GM19467 (cell line): ENCODE results near the gene ASAP3.

Source experiments
- ATAC-seq: cut with Tn5 transposase; IDR thresholded peaks from one replicate; pipeline ENCODE4 v1.9.1; 2021; ENCODE audit warnings: mild to moderate bottlenecking, moderate library complexity; ENCODE audit not compliant: unreplicated experiment

The ASAP3 gene

DNA sequence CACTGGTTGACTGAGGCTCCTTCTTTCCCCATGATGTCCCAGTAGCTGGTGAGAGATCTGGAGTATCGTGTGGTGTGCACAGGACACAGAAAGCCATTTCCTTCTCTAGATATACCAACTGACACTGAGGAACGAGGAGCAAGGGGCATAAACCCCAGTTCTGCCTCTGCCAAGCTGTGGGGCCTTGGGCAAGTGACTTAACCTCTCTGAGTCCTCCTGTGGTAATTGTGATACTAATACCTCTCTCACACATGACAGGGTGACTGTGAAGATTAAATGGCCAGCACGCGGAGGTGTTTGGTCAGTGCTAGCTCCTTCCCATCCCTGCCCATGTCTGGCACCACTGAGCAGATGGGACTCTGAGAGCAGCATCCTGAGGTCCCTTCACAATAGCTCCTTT lies 33.1 kb downstream of the ASAP3 start:
- no peak for ATAC-seq

DNA sequence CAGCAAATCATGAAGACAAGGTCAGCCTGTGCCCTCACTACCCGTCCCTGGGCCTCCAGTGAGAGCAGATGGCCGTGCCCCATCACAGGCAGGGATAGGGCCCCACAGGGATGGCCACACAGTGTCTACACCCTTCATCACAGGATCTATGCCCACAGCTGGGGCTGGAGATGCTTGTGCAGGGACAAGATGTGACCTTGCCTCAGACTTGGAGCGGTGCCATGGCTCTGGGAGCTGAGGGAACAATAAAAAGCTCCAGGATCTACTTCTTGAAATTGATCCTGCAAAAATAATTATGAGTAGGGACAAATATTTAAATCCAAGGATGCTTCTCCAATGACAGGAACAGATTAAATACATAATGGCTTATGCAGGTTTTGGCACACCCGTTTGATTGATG lies 34.0 kb downstream of the ASAP3 start:
- no peak for ATAC-seq

GRCh38 chr1:23449306-23449705 lies 34.7 kb downstream of the ASAP3 start:
- no peak for ATAC-seq

DNA sequence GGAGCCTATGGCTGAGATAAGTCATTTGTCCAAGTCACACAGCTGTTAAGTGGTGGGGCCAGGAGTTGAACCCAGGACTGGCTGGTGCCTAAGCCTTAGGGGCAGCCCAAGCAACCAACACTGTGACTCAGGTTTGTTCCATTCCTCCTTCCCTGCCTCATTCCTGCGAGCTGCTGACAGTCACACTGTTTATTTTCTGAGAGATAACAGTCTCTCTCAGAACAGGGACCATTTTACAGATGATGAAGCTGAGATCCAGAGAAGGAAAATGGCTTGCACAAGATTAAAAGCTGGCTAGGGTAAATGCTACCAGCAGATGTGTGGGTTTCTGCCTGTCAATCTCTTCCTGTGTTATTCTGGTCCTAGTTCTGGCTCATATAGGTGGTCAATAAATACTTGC lies 35.1 kb downstream of the ASAP3 start:
- no peak for ATAC-seq

GRCh38 chr1:23446661-23447310 lies 37.2 kb downstream of the ASAP3 start:
- no peak for ATAC-seq

DNA sequence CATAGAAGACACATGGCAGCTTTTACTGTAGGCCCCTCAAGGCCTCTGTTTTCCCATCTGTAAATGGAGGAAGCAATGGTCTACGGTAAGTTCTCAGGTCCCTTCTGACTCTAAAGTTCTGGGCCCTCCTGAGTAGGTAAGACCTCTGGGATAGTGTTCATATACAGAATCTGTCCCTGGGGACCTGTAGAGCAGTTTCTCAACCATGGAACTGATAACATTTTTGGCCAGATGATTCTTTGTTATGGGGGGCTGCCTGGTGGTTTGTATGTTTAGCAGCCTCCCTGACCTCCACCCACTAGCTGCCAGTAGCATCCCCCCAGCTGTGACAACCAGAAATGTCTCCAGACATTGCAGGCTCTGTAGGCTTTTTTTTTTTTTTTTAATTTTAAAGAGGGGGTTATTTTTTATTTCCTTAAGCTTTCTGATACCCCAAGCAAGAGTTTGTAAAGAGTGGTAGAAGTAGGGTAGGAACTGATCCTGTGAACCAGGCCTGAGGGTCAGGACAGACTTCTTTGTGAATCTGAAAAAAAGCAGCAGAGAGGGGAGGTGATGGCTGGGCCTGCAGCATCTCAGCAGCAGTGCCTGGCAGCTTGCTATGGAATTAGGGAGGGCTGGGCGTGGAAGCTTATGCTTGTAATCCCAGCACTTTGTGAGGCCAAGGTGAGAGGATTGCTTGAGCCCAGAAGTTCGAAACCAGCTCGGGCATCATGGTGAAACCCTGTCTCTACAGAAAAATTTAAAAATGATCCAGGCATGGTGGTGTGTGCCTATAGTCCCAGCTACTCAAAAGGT lies 39.2 kb downstream of the ASAP3 start:
- ATAC-seq = no peak

DNA sequence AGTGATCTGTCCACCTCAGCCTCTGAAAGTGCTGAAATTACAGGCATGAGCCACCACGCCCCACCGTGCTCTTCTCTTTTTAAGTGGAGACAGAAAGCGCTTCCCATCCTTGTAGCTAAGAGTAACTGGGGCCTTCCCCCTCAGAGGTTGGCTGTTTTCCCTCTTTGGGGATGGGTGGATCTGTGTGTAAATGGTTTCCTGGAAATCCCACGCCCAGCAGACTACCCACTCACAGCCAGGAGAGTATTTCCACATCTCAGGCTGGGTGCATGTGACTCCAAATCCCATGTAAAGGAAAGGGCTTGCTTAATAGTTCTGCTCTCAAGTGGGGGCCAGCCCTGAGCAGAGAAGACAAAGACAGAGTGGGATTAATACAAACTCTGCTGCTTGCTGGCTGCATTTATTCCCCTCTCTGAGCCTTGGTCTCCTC lies 39.9 kb downstream of the ASAP3 start:
- ATAC-seq = no peak

DNA sequence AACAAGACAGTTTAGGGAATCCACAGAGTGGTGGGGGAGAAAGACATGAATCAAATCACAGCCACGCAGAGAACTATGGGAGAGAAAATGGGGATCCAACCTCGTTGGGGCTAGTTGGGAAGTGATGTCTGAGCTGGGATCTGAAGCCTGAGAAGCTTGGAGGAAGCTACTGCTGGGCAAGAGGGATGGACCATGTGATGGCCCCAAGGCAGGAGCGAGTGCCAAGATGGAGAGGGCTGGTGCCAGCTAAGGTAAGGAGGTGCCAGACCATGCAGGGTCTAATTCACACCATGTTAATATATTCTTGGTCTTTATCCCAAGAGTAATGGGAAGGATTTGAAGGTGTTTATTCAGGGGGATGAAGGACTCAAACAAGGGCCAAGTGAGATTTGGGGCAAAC lies 41.2 kb downstream of the ASAP3 start:
- no peak for ATAC-seq

- no peak for ATAC-seq
These were observed 42.4 kb downstream of the ASAP3 start for GRCh38 chr1:23441446-23442148.

DNA sequence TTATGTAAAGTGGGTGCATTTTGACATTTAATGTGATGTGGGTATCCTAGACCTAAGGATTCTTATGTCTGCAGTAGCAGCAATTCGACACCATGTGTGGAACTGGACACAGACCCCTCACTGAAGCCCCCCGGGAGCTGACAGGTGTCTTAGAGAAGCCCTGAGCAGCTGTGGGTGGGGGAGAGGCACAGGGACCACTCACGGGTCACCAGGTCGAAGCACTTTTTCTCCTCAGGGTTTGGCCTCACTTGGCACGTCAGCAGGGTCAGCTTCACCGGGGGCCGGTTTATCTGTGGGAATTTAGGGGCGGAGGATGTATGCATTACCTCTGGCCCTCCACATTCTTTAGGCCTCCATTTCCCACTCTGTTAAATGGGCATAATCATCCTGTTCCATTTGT lies 45.4 kb downstream of the ASAP3 start:
- ATAC-seq = no peak

DNA sequence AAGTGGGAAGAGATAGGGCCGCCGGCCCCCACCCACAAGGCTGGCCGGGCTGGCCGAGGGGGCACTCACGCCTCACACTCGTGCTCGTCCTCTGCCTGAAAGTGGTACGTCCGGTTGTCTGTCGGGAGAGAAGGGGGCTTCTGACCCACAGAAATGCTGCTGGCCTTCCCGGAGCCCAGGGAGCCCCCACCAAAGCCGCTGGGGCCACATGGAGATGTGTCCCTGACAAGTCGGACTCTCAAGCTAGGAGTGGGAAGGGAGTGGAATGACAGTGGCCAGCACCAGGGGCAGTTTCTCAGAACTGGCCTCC lies 46.7 kb downstream of the ASAP3 start:
- no peak for ATAC-seq

- ATAC-seq = no peak
These were observed 47.2 kb downstream of the ASAP3 start for GRCh38 chr1:23436520-23437354.

DNA sequence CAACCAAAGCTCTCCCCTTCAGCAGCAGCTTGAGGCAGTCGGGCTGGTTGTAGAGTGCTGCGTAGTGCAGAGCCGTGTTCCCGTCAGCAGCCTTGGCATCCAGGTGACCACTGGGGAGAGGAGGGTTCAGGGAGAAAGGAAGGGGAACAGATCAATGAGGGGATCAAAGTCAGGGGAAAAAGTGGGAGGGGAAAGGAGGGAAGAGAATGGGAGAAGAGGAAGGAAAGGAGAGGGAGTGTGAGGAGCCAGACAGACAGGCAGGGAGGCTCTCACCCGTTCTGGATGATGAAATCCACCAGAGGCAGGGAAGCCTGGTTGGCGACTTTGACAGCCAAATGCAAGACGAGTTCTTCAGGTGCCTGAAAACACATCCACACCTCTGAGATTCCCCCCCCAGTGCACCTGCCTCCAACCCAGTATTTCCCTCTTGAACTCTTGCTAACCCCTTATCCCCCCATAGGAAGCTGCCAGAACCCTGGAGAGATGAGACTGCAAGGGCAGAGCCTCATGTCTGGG lies 49.7 kb downstream of the ASAP3 start:
- ATAC-seq = no peak

- ATAC-seq = no peak
These were observed 50.9 kb downstream of the ASAP3 start for GRCh38 chr1:23433122-23433521.

DNA sequence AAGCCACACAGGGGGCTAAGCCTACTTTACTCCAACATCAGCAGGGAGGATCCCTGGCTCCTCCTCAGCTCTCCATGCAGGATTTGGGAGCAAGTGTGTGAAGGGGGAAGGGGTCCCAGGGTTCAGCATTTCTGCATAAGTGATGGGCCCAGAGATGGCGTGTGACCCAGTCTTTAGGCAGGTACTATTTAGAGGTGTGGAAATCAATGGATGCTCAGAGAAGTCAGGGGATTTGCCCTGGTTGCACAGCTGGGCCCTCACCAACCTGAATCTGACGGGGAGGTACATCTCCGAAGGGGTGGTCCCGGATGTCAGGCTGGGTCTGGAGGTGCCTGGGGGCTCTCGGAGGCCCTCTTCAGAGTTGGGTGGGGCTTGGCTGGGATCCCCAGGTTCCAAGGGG lies 52.5 kb downstream of the ASAP3 start:
- no peak for ATAC-seq

- no peak for ATAC-seq
These were observed 53.2 kb downstream of the ASAP3 start for GRCh38 chr1:23430803-23431202.

DNA sequence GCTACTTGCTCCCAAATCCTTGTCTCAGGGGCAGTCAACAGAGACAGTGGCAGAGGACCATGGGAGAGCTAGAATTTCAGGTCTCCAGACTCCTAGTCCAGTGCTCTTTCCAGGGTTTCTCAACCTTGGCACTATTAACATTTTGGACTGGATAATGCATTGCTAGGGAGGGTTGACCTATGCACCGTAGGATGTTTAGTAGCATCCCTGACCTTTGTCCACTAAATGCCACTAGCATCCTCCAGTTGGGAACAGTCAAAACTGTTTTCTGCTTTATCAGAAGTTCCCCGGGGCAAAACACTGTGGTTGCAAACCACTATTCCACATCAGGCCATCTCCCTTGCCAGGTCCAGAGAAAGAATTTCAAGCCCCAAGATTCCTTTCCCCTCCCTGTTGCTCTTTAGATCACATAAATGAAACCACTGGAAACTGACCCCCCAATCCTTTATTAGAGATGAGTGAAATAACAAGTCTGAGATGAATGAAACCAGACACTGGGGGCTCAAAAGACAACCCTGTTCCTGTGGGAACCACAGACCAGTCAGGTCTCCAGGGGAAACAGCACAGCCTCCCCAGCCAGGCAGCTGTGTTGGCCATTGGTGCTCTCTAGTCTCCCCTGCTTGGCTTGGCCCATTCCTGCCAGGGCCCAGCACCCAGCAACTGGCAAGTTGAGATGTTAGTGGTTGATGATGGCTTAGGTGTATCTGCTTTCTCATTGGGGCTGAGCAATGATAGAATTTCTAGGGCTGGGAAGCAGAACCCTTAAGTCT lies 55.7 kb downstream of the ASAP3 start:
- no peak for ATAC-seq

GRCh38 chr1:23427550-23427949 lies 56.4 kb downstream of the ASAP3 start:
- ATAC-seq = no peak

DNA sequence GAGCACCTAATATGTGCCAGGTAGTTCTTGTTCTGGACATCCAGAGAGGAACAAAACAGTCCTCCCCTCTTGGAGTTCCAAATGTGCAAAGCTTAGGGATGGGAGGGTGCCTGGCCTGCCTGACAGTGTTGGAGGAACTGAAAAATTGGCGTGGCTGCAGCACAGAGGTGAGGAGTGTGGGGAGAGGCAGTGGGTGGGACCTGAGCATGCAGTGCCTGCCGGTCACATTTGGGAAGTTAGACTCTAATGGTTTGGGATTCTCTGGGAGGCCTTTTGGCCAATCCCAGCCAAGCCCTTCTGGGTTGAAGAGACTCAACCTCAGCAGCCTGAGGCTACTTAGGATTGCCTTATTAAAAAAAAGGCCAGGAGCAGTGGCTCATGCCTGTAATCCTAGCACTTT lies 57.2 kb downstream of the ASAP3 start:
- no peak for ATAC-seq

- ATAC-seq = no peak
These were observed 58.8 kb downstream of the ASAP3 start for GRCh38 chr1:23425193-23425494.
